Fibroblast of lung (primary cell): ENCODE results near the gene POFUT2.

Source experiments
- CTCF ChIP-seq, 2 donors: IDR thresholded peaks in 1 of 2; conservative IDR thresholded peaks in 1 of 2; 1 replicate in 1 of 2; 2 replicates in 1 of 2; pipeline ENCODE4 v1.5.1; 2011 to 2012; ENCODE audit warnings: low read length in 2 of 2, control low read depth in 1 of 2, inconsistent platforms in 1 of 2, low read depth in 1 of 2, mild to moderate bottlenecking in 1 of 2
- EZH2 ChIP-seq: IDR thresholded peaks from 2 replicates; pipeline ENCODE4 v1.5.1; 2012; ENCODE audit warnings: low read length, control low read depth, mild to moderate bottlenecking; ENCODE audit errors: missing control alignments

- no peak for TF ChIP-seq CTCF (conservative IDR thresholded peaks at IDR 0.05 in 1 of 2, IDR thresholded peaks at IDR 0.05 in 1 of 2; ENCODE audit: low read depth in 1 of 2, low read length in 2 of 2)
- no peak for TF ChIP-seq EZH2
These were observed 39.9 kb upstream of the POFUT2 start for GRCh38 chr21:45327441-45328197.
